Hepatocyte (in vitro differentiated cells): ENCODE measurements around the gene TMED4. TPM values are rescaled to one million over a fixed set of nuclear protein-coding genes. Genes with fewer than 3 reads are reported as not detected.
A peak's percentile ranks its signal among the peaks of the same experiment; 100 is the strongest.

Source experiments
- DNase-seq: peaks from one replicate; pipeline ENCODE4 v3.0.0-alpha.2; 2016; ENCODE audit warnings: low spot score
- H2AFZ ChIP-seq: fragments of 200-600 bp; sonication (generic); 2 replicates; pipeline ENCODE4 v1.6.0; 2016; ENCODE audit warnings: antibody characterized with exemption, mild to moderate bottlenecking
- H3K27ac ChIP-seq: fragments of 200-600 bp; sonication (generic); 2 replicates; pipeline ENCODE4 v1.5.1; 2016; ENCODE audit warnings: mild to moderate bottlenecking
- H3K27me3 ChIP-seq: fragments of 200-600 bp; sonication (generic); 2 replicates; pipeline ENCODE4 v1.6.1; 2016
- H3K36me3 ChIP-seq: fragments of 200-600 bp; sonication (generic); replicated peaks from 2 replicates; pipeline ENCODE4 v1.5.1; 2016; ENCODE audit warnings: low read depth; ENCODE audit not compliant: insufficient read depth
- H3K4me1 ChIP-seq: fragments of 200-600 bp; sonication (generic); 2 replicates; pipeline ENCODE4 v1.5.1; 2016; ENCODE audit warnings: mild to moderate bottlenecking, moderate library complexity; ENCODE audit not compliant: insufficient read depth
- H3K4me2 ChIP-seq: fragments of 200-600 bp; sonication (generic); 2 replicates; pipeline ENCODE4 v1.6.0; 2016
- H3K4me3 ChIP-seq: fragments of 200-600 bp; sonication (generic); 2 replicates; pipeline ENCODE4 v1.5.1; 2016; ENCODE audit warnings: mild to moderate bottlenecking
- H3K79me2 ChIP-seq: fragments of 200-600 bp; sonication (generic); 2 replicates; pipeline ENCODE4 v1.6.0; 2017; ENCODE audit warnings: mild to moderate bottlenecking
- H3K9me2 ChIP-seq: fragments of 200-600 bp; sonication (generic); replicated peaks from 2 replicates; pipeline ENCODE4 v1.6.0; 2017; ENCODE audit warnings: mild to moderate bottlenecking; ENCODE audit not compliant: insufficient read depth
- H3K9me3 ChIP-seq: fragments of 200-600 bp; sonication (generic); 2 replicates; pipeline ENCODE4 v1.5.1; 2016; ENCODE audit warnings: low read depth, mild to moderate bottlenecking
- H4K20me1 ChIP-seq: fragments of 200-600 bp; sonication (generic); 2 replicates; pipeline ENCODE4 v1.6.0; 2016; ENCODE audit warnings: mild to moderate bottlenecking; ENCODE audit not compliant: insufficient read depth, poor library complexity, severe bottlenecking
- EZH2 ChIP-seq: fragments of 200-600 bp; sonication (generic); IDR thresholded peaks from 2 replicates; pipeline ENCODE4 v1.6.1; 2016; ENCODE audit warnings: antibody characterized with exemption, mild to moderate bottlenecking, borderline replicate concordance
- EZH2phosphoT487 ChIP-seq: fragments of 200-600 bp; sonication (generic); IDR thresholded peaks from one replicate; pipeline ENCODE4 v1.6.1; 2018; ENCODE audit warnings: antibody characterized with exemption, mild to moderate bottlenecking, low read depth, moderate library complexity; ENCODE audit not compliant: unreplicated experiment, severe bottlenecking
- WGBS: methylation state at CpG from one replicate; pipeline ENCODE4 v1.1.6; 2016; ENCODE audit warnings: low lambda C conversion rate; ENCODE audit errors: missing lambda C conversion rate; 5-methylcytosine and 5-hydroxymethylcytosine counted together
- polyA plus RNA-seq: library from polyadenylated mRNA; unstranded; fragments of >200 nt; fragmentation: Nextera tagmentation; extraction: Ambion mirVana; gene quantifications from 2 replicates; pipeline ENCODE4 v1.2.1, GENCODE V29; 2016
- total RNA-seq: library from RNA; depleted of rRNA; stranded (reverse); fragments of >200 nt; gene quantifications from 2 replicates; pipeline ENCODE4 v1.2.3, GENCODE V29; 2014
- TF ChIP-seq, protein P1 (sequence below): fragments of 200-600 bp; sonication (generic); IDR thresholded peaks from 2 replicates; pipeline ENCODE4 v1.5.1; 2016; ENCODE audit warnings: antibody characterized with exemption, mild to moderate bottlenecking; ENCODE audit not compliant: poor library complexity

The TMED4 gene
- total and polyA plus RNA-seq, 2 experiments from 2014 or later, result 94.3 to 245 TPM

DNA sequence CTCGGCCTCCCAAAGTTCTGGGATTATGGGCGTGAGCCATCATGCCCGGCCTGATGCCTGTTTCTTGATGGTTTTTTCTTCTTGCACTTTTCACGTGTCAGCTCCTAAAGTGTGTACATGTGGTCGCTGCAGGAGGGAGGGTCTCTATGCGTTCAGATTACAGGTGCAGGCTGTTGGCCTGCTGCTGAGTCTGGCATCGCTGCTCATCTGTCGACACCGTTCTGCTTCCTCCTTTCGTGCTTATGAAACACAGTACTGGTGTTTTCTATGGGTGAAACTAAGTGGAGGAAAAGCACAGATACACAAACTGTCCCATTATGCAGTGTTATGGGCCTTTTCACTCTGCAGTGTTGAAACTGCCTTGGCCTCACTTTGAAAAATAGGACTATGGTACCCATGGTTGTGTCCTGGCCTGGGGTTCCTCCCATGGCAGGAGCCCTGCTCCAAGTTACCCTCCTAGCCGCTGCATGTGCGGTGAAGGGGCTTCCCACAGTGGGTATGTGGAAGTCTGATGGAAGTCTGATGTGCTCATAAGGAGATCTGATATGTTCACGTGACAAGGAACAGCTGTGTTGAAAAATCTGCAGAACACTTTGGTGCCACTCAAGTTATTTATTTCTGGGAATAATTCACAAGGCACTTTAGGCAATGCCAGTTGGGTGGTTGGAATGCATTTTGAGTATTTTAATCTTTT, 47.9 kb upstream of the TMED4 start:
- H3K9me2 ChIP-seq, result no peaks in the 10 kb centered on the region
- H3K4me3 ChIP-seq, result no peak overlapping the region
- H3K36me3 ChIP-seq, result no peaks in the 10 kb centered on the region
- no peak overlapping the region for H3K4me2 ChIP-seq
- no peaks in the 10 kb centered on the region for H3K9me3 ChIP-seq
- peaks cover 41% of the 10 kb centered on the region for H3K4me1 ChIP-seq
- H3K79me2 ChIP-seq, result peaks cover 56% of the 10 kb centered on the region
- no peak overlapping the region for H2AFZ ChIP-seq
- H3K27me3 ChIP-seq, result no peaks in the 10 kb centered on the region
- WGBS, result 84% methylated on average over 13 of the region's 13 CpGs
- TF ChIP-seq, protein P1, sequence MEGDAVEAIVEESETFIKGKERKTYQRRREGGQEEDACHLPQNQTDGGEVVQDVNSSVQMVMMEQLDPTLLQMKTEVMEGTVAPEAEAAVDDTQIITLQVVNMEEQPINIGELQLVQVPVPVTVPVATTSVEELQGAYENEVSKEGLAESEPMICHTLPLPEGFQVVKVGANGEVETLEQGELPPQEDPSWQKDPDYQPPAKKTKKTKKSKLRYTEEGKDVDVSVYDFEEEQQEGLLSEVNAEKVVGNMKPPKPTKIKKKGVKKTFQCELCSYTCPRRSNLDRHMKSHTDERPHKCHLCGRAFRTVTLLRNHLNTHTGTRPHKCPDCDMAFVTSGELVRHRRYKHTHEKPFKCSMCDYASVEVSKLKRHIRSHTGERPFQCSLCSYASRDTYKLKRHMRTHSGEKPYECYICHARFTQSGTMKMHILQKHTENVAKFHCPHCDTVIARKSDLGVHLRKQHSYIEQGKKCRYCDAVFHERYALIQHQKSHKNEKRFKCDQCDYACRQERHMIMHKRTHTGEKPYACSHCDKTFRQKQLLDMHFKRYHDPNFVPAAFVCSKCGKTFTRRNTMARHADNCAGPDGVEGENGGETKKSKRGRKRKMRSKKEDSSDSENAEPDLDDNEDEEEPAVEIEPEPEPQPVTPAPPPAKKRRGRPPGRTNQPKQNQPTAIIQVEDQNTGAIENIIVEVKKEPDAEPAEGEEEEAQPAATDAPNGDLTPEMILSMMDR, result no peak
- TF ChIP-seq EZH2phosphoT487, result no peak
- no peak for TF ChIP-seq EZH2
- DNase-seq, result no peak
- H3K27ac ChIP-seq, result peak overlapping the region; percentile 16
- no peaks in the 10 kb centered on the region for H4K20me1 ChIP-seq

DNA sequence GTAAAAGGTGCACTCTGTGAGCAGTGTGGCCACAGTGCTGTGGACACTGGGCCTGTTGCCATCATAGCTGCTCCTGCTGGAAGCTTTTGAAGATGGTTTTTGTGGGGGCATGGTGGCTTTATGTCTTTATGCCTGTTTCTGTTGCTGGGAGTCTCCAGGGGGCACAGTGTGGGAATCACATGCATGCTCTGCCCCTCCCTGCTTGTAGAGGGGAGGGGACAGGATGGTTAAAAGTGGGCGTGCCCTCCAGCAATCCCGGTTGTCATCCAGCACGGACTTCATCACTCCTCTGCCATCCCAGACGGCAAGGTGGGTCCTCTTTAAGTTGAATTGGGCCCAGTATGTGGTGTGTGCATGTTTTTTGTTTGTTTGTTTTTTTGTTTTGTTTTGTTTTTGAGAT, 44.6 kb upstream of the TMED4 start:
- Histone ChIP-seq H3K4me2 (no peak overlapping the region), H2AFZ (no peak overlapping the region), H3K36me3 (no peaks in the 10 kb centered on the region), H3K9me2 (no peaks in the 10 kb centered on the region), H3K4me1 (peaks cover 19% of the 10 kb centered on the region), H4K20me1 (peaks cover 6% of the 10 kb centered on the region), H3K9me3 (no peaks in the 10 kb centered on the region), H3K27ac (no peak overlapping the region), H3K4me3 (no peak overlapping the region), H3K79me2 (peaks cover 81% of the 10 kb centered on the region), H3K27me3 (no peaks in the 10 kb centered on the region)
- DNase-seq, result no peak
- TF ChIP-seq EZH2 (no peak), EZH2phosphoT487 (no peak)
- TF ChIP-seq, protein P1, result no peak
- 85% methylated on average over 4 of the region's 4 CpGs for WGBS

DNA sequence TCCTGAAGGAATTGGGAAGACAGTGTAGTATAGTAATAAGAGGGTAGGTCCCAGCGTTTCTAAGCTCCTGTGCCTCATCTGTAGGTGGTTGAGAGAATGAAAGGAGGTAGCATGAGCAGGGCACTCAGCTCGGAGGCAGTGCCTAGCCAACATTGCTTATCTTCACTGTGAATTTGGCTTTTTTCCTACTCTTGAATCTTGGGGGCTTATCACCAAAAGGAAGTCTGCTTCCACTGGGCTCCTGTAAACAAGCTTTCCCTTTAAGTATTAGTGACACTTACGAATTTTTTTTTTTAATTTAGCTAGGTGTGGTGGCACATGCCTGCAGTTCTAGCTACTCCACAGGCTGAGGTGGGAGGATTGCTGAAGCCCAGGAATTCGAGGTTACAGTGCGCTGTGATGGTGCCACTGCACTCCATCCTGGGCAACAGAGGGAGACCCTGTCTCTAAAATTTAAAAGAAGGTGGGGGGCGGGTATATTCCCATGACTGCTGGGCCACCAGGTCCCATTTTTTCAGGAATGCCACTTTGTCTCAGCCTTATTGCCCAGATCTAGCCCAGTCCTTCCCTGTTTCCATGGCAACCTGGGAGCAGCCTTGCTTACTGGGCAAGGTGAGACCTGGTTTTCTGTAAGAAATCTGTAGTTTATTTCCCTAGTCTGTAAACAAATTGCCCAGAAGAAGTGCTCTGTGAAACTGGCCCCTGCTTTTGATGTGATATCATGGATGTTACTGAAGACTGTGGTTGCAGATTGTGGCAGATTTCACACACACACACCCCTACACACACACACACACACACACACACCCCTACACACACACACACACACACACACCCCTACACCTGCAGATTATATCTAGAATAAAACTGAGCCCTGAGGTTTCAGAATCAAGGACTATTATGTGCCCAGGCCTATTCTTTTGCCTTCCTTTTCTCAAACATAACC, 43.8 kb upstream of the TMED4 start:
- TF ChIP-seq EZH2 (no peak), EZH2phosphoT487 (no peak)
- TF ChIP-seq, protein P1, result no peak
- Histone ChIP-seq H3K9me3 (no peaks in the 10 kb centered on the region), H4K20me1 (peaks cover 6% of the 10 kb centered on the region), H3K4me1 (peaks cover 10% of the 10 kb centered on the region), H3K27me3 (no peaks in the 10 kb centered on the region), H3K4me3 (no peak overlapping the region), H3K36me3 (no peaks in the 10 kb centered on the region), H2AFZ (no peak overlapping the region), H3K4me2 (no peak overlapping the region), H3K27ac (no peak overlapping the region), H3K9me2 (no peaks in the 10 kb centered on the region), H3K79me2 (peaks cover 89% of the 10 kb centered on the region)
- WGBS, result 80% methylated on average over 6 of the region's 6 CpGs
- DNase-seq, result no peak
